GM19099 (cell line): ENCODE results near the gene GFY.

Source experiments
- POLR2A ChIP-seq: IDR thresholded peaks from 3 replicates; pipeline ENCODE4 v1.6.1; 2011; ENCODE audit warnings: low read depth; ENCODE audit not compliant: insufficient read length; ENCODE audit errors: extremely low read depth

The GFY gene

GRCh38 chr19:49425178-49425577, at the start of gene GFY:
GFY (plus strand) TSS chr19:49425388; CDS start chr19:49426431, 1,043 bp downstream.
- TF ChIP-seq POLR2A: no peak

- TF ChIP-seq POLR2A: no peak
Measured at GRCh38 chr19:49378512-49378911, 46.7 kb upstream of the GFY start.

- TF ChIP-seq POLR2A: no peak
Measured at GRCh38 chr19:49380391-49380790, 44.8 kb upstream of the GFY start.

- TF ChIP-seq POLR2A: no peak
Measured at GRCh38 chr19:49382639-49383038, 42.5 kb upstream of the GFY start.

- TF ChIP-seq POLR2A: no peak
Measured at GRCh38 chr19:49383599-49383998, 41.6 kb upstream of the GFY start.

- TF ChIP-seq POLR2A: peak; percentile 58
Measured at GRCh38 chr19:49387936-49388372, 37.2 kb upstream of the GFY start, which contains the start of gene KASH5. KASH5 (plus strand) TSS chr19:49388249; CDS start chr19:49390884, 2,635 bp downstream.

- no peak for TF ChIP-seq POLR2A
Measured at GRCh38 chr19:49389406-49389805, 35.8 kb upstream of the GFY start.

- TF ChIP-seq POLR2A: no peak
Measured at GRCh38 chr19:49390131-49390928, 34.9 kb upstream of the GFY start.

- TF ChIP-seq POLR2A: no peak
Measured at GRCh38 chr19:49390929-49391359, 34.2 kb upstream of the GFY start.

GRCh38 chr19:49391581-49392399, 33.4 kb upstream of the GFY start:
- no peak for TF ChIP-seq POLR2A

GRCh38 chr19:49393881-49394280, 31.3 kb upstream of the GFY start:
- TF ChIP-seq POLR2A: no peak

GRCh38 chr19:49395581-49396407, 29.4 kb upstream of the GFY start:
- TF ChIP-seq POLR2A: no peak

GRCh38 chr19:49396738-49397505, 28.3 kb upstream of the GFY start:
- no peak for TF ChIP-seq POLR2A

GRCh38 chr19:49398001-49398615, 27.1 kb upstream of the GFY start:
- no peak for TF ChIP-seq POLR2A
